GM10266 (cell line): ENCODE results near the gene KMT5C.

Source experiments
- DNase-seq: peaks from one replicate; pipeline ENCODE4 v3.0.0; 2012; ENCODE audit errors: extremely low spot score
- CTCF ChIP-seq: IDR thresholded peaks from 2 replicates; pipeline ENCODE4 v1.5.1; 2012; ENCODE audit warnings: mild to moderate bottlenecking, low read depth; ENCODE audit not compliant: control insufficient read depth, insufficient read depth; ENCODE audit errors: missing control alignments

KMT5C gene

GRCh38 chr19:55344444-55344843 lies 4.8 kb downstream of the KMT5C start:
- no peak for TF ChIP-seq CTCF
- DNase-seq, result no peak

DNA sequence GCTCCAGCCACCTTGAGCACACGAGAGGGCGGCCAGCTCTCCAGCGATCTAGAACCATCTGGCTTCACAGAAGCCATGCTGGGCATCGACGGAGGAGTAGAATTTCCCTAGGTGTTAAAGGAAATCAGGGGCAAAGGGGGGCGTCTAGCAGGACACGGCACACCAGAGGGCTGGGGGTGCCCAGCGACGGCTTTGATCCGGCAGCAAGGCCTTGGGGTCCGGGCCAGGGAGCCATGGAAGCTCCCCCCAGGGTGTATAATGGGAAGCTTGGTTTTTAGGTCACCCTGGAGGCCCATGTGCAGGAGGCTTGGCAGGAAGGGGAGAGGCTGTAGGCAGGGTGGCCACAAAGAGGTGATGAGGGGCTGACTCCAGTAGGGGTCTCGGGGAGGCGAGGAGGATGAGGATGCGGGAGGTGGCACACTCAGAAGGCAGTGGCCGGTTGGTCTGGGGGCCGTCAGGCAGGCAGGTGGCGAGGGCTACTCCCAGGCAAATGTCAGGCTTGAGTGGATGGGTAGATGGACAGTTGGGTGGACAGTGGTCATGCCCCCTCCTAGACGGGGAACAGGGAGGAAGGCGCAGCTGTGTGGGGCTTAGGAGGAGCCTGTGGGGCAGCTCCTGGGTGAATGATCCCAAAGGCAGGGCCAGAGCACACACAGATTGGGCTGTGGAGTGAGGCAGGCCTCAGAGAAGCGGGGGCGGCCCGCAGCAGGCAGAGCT lies 5.6 kb downstream of the KMT5C start:
- DNase-seq, result no peak
- no peak for TF ChIP-seq CTCF

GRCh38 chr19:55345818-55346724 lies 6.4 kb downstream of the KMT5C start:
- no peak for TF ChIP-seq CTCF
- DNase-seq, result no peak

DNA sequence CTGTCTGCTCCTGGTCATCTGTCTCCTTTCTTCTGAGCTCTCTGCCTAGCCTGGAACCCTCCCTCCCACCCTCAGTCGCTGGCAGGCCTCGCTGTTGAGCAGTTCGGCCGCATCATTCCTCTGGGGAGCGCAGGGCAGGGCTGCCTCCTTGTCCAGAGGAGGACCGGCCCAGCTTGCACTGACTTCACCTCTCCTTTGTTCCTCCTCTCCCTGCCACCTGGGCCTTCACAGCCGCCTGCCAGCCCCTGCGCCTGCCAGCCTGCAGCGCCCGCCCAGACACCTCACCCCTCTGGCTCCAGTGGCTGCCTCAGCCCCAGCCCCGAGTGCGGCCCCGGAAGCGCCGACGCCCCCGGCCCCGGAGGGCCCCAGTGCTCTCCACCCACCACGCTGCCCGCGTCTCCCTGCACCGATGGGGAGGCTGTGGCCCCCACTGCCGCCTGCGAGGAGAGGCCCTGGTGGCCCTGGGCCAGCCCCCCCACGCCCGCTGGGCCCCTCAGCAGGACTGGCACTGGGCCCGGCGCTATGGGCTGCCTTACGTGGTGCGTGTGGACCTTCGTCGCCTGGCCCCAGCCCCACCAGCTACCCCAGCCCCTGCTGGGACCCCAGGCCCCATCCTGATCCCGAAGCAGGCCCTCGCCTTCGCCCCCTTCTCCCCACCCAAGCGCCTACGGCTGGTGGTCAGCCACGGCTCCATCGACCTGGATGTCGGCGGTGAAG lies 7.2 kb downstream of the KMT5C start:
- TF ChIP-seq CTCF, result no peak
- DNase-seq, result no peak

GRCh38 chr19:55347442-55348009 lies 7.8 kb downstream of the KMT5C start:
- TF ChIP-seq CTCF, result no peak

DNA sequence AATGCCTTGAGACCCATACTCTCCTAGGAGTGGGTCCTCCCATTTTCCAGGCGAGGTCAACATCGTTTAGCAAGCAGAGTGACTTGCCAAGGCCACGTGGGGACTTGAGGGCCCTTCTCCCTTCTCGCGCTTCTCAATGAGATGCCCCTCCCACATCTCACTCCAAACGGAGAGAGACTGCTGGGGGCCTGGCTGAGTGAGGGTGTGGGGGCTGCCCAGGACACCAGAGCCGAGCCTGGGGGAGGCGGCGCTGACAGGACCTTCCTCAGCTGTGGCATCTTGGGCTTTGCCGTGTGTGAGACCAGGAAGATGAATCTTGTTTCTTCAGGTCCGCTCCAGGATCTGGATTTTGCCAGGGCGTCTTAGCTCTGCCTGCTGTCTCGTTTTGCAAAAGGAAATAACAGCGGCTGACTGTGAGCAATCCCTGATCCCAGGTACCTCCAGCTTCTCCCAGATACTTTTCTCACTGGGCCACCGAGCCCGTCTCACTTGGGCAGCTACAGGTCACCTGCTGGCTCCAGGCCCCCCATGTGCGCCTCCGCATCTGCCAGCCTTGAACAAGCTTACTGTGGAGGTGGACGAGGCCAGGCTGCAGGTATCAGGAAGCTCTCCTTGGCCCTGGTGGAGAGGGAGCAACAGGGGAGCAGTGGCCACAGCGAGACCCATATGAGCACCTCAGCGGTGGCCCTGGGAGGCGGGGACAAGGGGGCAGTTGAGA lies 8.8 kb downstream of the KMT5C start:
- DNase-seq, result no peak
- no peak for TF ChIP-seq CTCF

More at GRCh38 chr19:55347442-55348009, 7.8 kb downstream of the KMT5C start:
- DNase-seq, result no peak
